HepG2 (cell line): ENCODE results near the gene PSMC1. TPM values are rescaled to one million over a fixed set of nuclear protein-coding genes. Genes with fewer than 3 reads are reported as not detected.
A peak's percentile ranks its signal among the peaks of the same experiment; 100 is the strongest.

Source experiments
- AHDC1 ChIP-seq: sonication (generic); formaldehyde crosslinking; IDR thresholded peaks from 2 replicates; pipeline ENCODE4 v1.5.1; 2020; ENCODE audit warnings: mild to moderate bottlenecking, missing genetic modification reagents, borderline replicate concordance
- FOXJ3 ChIP-seq: sonication (generic); formaldehyde crosslinking; IDR thresholded peaks from 2 replicates; pipeline ENCODE4 v1.4.0; 2020; ENCODE audit warnings: missing genetic modification reagents, mild to moderate bottlenecking, borderline replicate concordance
- HMG20A ChIP-seq: IDR thresholded peaks from 2 replicates; pipeline ENCODE4 v1.6.1; 2016; ENCODE audit warnings: borderline replicate concordance
- MLX ChIP-seq: IDR thresholded peaks from 2 replicates; pipeline ENCODE4 v1.6.1; 2016
- NCOA2 ChIP-seq: sonication (generic); formaldehyde crosslinking; IDR thresholded peaks from 2 replicates; pipeline ENCODE4 v1.8.0; 2022; ENCODE audit warnings: inconsistent platforms
- TBX2 ChIP-seq: sonication (generic); formaldehyde crosslinking; IDR thresholded peaks from 2 replicates; pipeline ENCODE4 v1.5.0; 2020; ENCODE audit warnings: missing genetic modification reagents, mild to moderate bottlenecking, borderline replicate concordance
- ZBTB33 ChIP-seq: sonication (generic); formaldehyde crosslinking; IDR thresholded peaks from 2 replicates; pipeline ENCODE4 v1.4.0; 2020; ENCODE audit warnings: missing genetic modification reagents
- ZBTB40 ChIP-seq, 2 experiments: fragments of 450-650 bp in 1 of 2; sonication (generic) in 1 of 2; formaldehyde crosslinking in 1 of 2; IDR thresholded peaks; 2 replicates each; pipeline versions ENCODE4 v1.6.1 to v1.8.0; 2016 to 2022; ENCODE audit warnings: antibody characterized with exemption in 1 of 2, mild to moderate bottlenecking in 1 of 2, missing genetic modification reagents in 1 of 2
- ZNF280B ChIP-seq: sonication (generic); formaldehyde crosslinking; IDR thresholded peaks from 2 replicates; pipeline ENCODE4 v1.5.0; 2020; ENCODE audit warnings: missing genetic modification reagents, mild to moderate bottlenecking, borderline replicate concordance
- polyA plus RNA-seq, 8 experiments: library from polyadenylated mRNA; depleted of rRNA in 3 of 8; stranded (reverse) in 7 of 8; unstranded in 1 of 8; fragments of >200 nt; fragmentation: Illumina TruSeq in 4 of 8; extraction: Trizol in 4 of 8; gene quantifications; 2 replicates each; pipeline versions ENCODE4 v1.2.1 to v1.2.3, GENCODE V29; 2011 to 2016; ENCODE audit warnings: low read depth in 4 of 8, missing spikeins in 1 of 8, mixed read lengths in 1 of 8; ENCODE audit not compliant: insufficient read depth in 1 of 8
- total RNA-seq, 5 experiments: library from RNA; depleted of rRNA; stranded (reverse); fragments of >200 nt; fragmentation: Illumina TruSeq; extraction: Trizol; gene quantifications; 2 replicates each; pipeline ENCODE4 v1.2.3, GENCODE V29; 2016; ENCODE audit warnings: low read depth in 1 of 5

PSMC1 gene
- total and polyA plus RNA-seq, 2 of the 13 experiments (the other 11 are each of a cell fraction or from before 2014, with no cell fraction given): 48.6 to 167 TPM

GRCh38 chr14:90305176-90305601 lies 48.8 kb downstream of the PSMC1 start (continued):
- TF ChIP-seq TBX2: peak; percentile 20; the same call in 1 of the 2 replicates
- peak; percentile 21; the same call in 1 of the 2 replicates for TF ChIP-seq HMG20A (CRISPR knock-in tag)
- peak; percentile 54; the same call in 1 of the 2 replicates for TF ChIP-seq FOXJ3 (CRISPR knock-in tag)
- peak; percentile 94 for TF ChIP-seq ZBTB33 (CRISPR knock-in tag)
- peak; percentile 68; the same call in 1 of the 2 replicates for TF ChIP-seq AHDC1 (CRISPR knock-in tag)
- peak; percentile 36; the same call in 1 of the 2 replicates for TF ChIP-seq NCOA2
- TF ChIP-seq ZNF280B (CRISPR knock-in tag): no peak
- peak; percentile 69; the same call in 1 of the 2 replicates for TF ChIP-seq MLX (CRISPR knock-in tag)
- no peak for TF ChIP-seq ZBTB40 (IDR thresholded peaks at IDR 0.05)
- no peak for TF ChIP-seq ZBTB40 (CRISPR knock-in tag; IDR thresholded peaks at IDR 0.05)
